HG03103 (cell line): ENCODE results near the gene CDKN1B.

Experiments used
- ATAC-seq: cut with Tn5 transposase; IDR thresholded peaks from one replicate; pipeline ENCODE4 v1.9.1; 2021; ENCODE audit warnings: low read depth; ENCODE audit not compliant: unreplicated experiment

CDKN1B gene

DNA sequence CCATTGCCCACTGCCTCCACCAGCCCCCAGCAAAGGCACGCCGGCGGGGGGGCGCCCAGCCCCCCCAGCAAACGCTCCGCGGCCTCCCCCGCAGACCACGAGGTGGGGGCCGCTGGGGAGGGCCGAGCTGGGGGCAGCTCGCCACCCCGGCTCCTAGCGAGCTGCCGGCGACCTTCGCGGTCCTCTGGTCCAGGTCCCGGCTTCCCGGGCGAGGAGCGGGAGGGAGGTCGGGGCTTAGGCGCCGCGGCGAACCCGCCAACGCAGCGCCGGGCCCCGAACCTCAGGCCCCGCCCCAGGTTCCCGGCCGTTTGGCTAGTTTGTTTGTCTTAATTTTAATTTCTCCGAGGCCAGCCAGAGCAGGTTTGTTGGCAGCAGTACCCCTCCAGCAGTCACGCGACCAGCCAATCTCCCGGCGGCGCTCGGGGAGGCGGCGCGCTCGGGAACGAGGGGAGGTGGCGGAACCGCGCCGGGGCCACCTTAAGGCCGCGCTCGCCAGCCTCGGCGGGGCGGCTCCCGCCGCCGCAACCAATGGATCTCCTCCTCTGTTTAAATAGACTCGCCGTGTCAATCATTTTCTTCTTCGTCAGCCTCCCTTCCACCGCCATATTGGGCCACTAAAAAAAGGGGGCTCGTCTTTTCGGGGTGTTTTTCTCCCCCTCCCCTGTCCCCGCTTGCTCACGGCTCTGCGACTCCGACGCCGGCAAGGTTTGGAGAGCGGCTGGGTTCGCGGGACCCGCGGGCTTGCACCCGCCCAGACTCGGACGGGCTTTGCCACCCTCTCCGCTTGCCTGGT is at the start of gene CDKN1B:
Gene CDKN1B, plus strand, starts transcription at position 576 of the 793 bp plus-strand sequence. CDS start 472 bp downstream, outside the sequence.
- ATAC-seq, result peak; percentile 38

DNA sequence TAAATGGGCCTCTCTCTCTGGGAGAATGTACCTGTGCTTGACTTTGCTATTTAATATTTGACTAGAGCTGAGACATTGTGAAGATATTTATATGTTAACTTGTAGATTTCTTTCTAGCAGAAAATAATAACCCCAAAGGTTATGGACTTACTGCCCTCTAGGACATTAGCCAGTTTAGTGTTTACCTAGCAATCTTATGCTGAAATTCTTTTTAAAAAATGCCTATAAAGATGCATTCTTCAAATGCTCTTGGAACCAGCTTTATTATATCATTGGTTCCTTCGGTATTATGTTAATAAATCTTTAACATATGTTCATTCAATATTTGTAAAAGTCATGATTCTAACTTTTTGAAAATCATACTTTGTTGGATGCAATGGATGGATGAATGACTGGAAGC is 49.2 kb upstream of the CDKN1B start:
- no peak for ATAC-seq

DNA sequence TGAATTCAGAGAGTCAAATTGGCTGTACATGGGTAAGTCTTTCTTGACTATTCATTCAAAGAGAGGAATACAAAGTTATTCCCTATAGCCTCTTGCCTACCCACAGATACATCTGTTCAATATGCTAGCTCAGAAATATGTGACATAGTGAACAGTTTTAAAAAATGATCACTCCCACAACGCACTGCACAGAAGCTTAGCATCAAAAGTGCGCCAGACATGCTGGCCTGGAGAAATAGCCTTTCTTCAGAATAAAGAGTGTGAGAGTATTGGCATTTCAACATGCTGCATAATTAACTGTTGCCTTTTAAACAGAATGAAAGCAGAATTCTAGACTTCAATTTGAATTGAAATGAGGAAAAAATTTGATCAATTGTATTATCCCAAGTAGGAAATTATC is 48.1 kb upstream of the CDKN1B start:
- no peak for ATAC-seq

DNA sequence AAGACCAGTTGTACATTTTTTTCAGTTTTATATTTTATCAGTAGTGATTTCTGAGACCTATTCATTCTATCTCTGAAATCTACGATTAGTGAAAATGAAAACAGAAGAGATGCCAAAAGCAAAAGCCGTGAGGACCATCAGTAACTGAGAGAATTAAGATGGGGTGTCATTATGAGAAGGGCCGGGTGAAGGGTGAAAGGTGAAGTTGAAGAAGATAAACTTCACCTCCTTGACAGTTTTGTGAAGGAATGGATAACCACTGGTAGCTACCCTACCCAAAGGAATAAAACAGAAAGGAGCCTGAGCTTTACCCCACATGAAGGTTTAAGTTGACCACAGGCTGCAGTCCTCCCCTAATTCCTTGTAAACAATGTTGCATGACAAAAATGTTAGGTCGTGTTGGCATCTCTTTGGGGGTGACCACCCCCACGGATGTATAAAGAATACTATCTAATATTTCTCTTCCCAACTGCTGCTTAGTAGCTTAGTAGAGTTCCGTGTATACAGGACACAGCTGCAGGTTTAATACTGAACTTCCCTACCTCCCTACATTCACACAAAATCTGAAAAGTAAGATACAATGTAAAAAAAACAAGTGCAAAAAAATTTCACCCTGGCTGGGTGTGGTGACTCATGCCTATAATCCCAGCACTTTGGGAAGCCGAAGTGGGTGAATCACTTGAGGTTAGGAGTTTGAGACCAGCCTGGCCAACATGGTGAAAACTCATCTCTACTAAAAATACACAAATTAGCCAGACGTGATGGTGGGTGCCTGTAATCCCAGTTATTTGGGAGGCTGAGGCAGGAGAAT is 45.1 kb upstream of the CDKN1B start:
- ATAC-seq, result no peak

DNA sequence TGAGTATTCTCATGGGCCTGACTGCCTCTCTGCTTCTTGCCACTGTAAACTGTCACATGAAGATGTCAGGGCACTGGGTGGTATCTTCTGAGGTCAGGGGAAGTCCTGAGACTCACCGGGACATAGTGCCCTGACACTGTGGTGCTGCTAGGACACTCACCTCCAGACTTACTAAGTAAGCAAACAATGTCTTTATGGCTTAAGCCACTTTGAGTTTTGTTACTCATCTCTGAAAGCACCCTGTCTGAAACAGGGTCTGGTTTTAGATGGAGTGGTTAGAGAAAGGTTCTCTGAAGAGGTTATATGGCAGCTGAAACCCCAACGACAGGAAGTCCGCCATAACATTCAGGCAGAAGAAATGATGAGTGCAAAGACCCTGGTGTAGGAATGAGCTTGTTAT is 43.9 kb upstream of the CDKN1B start:
- ATAC-seq, result no peak

DNA sequence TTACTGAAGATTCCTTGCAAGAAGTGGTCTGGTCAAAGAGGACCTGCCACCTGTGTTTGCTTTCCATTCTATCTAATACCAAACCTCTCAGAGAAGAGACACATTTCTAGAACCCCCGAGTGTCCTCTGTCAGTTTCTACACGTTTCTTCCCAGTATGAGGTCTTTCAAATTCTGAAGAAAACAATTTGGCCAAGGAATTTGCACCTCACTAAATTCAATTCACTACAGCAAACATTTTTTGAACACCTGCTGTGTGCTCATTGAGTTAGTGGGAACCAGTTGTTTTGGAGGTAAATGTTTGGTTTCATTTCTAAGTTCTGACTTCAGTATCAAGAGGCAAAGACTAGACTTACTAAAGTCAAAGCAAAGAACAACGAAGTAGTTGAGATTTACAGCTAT is 40.6 kb upstream of the CDKN1B start:
- no peak for ATAC-seq

DNA sequence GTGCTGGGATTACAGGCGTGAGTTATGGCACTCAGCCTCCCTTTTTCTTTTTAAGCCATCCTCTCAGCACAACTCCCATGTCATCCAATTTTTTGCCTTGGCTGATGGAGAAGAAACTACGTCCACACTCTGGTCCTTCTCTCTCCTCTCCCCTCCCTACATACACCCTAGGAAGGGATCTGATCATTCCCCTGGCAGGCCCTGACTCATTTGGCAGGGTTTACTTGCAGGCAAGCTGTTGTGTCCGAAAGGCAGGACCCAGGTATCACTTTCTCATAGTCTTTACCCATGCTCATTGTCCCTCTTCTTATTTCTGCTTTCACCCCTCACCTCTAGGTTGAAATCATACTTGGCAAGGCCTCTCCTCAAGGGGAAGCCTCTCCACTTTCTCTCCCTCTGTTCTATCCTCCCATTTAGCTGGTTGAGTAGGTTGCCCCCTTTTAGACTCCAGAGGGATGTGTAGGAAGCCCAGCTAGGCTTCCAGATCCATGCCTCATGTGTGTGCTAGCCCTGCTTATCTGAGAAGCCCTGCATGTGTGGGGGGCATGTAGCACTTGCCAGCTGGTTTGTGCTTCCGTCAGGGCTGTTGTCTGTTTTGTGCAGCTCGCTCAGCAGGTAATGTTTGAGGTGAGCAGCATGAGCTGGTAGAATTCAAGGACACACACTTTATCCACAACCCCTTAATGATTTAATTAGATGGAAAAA is 36.0 kb upstream of the CDKN1B start:
- ATAC-seq, result no peak

DNA sequence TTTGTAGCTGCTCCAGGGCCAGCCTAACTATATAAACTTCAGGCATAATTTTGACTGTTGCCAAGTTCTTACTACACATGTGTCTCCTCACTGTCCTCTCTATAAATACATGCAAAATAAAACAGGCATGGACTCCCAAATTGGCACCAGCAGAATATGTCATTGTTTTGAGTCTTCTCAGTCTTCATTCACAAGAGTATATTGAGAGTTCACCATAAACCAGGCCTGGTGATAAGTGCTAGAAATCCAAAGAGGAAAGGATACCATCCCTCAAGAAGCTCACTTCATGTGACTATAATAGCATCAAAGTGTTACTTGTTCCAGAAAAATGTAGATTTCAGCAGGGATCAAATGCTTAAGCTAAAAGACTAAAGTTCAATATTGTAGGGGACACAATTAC is 34.9 kb upstream of the CDKN1B start:
- ATAC-seq, result no peak

DNA sequence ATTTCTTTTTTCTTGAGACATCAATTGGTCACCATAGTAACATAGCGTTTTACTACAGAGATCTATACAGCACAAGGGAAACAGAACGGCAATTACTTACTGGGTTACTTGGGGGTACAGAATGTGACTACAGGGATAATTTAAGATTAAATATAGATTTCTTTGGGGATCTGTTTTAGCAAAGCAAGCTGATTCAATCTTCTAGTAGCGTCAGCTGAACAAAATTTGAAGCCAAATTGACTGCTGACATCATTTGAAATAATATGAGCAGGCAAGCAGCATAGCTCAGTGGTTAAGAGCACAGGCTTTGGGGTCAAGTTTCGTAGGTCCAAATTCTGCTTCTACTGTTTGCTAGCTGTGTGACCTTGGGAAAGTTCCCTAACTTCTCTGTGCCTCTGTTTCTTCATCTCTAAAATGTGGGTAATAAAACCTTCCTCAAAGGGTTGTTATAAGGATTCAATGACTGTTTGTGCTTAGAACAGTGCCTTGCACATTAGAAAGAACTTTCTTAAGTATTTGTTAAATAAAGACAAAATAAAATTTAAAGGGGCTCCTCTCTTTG is 34.0 kb upstream of the CDKN1B start:
- no peak for ATAC-seq

DNA sequence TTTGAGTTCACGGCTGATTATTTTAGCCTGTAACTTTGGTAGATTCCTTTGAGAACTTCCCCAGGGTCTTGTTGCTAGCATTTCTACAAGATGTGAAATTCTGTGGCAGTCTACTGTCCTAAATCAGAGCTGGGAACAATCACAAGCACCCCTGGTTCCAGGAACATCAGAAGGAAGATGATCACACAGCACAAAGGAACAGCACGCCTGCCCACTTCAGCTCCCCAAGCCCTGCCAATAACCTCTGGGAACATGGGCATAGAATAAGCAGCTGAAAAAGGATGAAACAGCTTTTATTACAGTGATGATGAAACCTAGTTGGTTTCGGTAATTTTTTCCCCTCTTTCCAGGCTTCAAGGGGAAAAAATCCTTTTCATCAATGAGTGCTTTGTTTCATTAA is 33.4 kb upstream of the CDKN1B start:
- ATAC-seq, result no peak

DNA sequence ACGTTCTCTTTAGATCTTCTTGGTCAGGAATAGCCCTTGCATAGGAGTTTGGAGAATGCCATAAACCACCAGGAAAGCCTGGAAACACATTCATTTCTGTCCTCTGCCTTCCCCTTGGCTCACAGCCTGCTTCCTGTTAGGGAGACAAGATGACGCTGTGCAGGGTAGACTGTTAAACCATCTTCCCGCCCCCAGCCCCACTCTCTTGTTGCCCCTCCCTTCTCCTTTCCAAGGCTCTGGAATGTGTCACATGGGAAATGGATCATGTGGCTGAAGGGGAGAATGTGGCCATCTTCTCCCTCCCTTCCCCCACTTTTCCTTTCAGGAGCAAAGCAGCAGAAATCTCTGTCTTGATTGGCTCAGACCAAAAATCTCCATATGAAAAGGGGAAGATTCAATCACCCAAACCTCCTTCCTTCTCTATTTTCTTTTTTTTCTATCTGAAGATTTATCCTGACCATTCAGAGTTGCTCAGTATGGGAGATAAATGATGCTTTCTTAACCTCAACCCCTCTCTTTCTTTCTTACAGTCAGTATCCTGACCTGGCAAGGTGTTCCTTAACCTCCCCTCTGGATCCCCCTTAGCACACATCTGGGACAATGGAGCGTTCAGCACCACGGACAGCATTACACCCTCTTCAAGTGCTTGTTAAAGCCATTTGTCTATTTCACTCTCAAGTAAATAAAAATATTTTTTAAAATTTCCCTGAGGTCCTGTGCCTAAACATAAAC is 32.6 kb upstream of the CDKN1B start:
- ATAC-seq, result no peak

DNA sequence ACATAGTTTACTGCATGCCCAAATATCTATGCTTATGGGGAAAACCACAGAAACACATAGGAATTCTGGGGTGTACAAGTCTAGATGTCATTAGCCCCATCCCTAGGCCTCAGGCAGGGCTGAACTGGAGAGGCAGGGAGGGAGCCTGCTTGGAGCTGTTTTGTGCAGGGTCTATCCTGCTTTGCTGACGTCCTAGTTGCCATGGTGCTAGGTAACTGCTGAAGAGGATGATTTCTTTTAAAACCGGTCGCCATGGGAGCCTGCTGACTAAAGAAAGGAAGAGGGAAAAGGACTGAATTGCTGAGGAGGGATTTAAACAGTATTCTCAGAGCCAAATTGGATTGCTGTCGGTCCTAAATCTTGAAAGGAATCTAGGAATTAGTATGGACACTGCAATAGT is 31.9 kb upstream of the CDKN1B start:
- ATAC-seq, result no peak

DNA sequence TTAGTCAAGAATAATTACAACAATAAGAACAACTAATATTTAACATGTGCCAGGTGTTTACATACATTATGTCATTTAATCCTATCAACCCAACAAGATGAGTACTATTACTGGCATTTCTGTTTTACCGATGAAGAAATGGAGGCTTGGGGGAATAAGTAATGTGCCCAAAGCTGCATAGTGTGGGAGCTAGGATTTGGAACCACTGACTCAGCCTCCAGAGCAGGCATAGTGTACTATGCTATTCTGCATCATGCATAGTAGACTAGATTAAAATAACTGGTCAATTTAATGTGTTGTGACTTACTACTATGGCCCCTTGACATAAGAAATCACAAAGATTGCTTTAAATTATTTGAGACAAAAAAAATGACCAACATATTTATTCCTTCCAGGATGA is 30.7 kb upstream of the CDKN1B start:
- no peak for ATAC-seq

DNA sequence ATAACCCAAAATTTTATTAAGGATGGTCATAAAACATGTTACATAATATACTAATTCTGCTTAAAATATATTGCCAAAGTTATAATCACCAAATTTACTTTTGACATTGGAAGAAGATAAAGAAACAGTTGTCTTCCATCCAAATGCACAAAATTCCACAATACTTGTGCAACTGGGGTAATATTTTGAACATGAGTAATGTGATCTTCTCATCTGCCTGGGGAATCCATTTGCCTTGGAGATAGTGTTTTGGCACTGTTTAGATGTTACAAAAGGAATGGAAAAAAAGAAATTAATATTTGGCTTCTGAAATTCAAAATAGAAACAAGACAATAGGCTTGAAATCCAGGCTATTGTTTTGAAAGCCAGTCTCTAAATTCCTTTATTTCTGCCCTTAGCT is 30.2 kb upstream of the CDKN1B start:
- ATAC-seq, result no peak

DNA sequence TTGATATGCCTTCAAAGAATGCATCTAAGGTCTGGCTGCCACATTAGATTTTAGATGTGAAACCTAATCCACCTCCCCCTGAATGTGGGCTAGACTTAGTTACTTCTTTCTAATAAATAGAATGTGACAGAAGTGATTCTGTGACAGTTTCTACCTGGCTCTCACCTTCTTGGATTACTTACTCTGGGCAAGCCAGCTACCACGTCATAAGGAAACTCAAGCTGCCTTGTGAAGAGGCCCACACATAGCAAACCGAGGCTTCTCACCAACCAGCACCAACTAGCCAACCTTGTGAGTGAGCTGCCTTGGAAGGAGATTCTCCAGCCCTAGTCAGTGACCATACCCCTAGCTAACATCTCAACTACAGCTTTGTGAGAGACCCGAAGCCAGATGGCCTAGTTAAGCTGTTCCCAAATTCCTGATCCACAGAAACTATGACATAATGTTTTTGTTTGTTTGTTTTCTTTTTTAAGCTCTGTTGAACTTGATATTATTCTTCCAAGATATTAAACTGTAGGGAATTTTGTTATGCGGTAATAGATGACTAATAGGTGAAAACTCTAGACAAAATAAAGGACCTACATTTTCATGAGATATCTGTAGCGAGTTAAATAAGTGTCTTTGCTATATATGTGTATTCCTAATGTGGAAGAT is 27.4 kb upstream of the CDKN1B start:
- ATAC-seq, result no peak

DNA sequence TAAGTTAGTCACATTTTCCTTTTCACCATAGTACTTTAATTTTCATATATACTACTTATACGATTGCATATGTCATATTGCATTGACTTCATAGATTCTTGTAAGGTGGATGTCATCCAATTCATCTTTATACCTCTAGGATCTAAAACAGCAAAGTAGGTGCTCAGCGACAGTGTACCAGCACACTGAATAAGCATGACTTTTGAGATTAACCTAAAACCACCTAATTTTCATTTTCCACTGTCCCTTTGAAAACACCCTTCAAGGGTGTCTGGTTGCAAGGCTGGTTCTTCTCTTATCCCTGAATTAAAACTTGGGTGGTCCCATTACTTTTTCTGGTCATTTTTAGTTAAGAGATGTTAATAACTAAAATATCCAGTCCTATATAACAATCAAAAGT is 25.6 kb upstream of the CDKN1B start:
- no peak for ATAC-seq

DNA sequence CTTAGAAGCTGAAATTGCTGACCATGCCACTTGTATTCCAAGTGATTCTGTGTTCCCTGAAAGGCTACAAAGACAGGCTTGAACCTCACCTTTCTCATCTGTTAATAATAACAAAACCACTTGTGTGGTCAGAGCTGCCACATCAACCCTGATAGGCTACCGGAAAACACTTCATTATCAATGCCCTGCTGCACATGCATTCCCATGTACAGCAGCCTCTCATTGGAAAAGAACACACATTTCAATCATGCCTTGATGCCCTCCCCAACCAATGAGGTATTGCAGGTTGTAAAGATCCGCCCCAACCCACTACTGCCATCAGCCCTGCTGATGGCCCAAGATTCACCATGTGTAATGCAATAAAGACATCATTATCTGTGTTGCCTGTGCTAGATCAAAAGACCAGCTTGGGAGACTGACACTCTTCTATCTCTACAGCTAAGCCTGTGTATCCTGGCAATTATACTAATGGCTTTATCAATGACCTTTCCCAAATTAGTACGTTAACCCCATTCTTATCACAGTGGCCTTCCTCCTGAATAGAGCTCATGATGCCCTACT is 24.0 kb upstream of the CDKN1B start:
- no peak for ATAC-seq

DNA sequence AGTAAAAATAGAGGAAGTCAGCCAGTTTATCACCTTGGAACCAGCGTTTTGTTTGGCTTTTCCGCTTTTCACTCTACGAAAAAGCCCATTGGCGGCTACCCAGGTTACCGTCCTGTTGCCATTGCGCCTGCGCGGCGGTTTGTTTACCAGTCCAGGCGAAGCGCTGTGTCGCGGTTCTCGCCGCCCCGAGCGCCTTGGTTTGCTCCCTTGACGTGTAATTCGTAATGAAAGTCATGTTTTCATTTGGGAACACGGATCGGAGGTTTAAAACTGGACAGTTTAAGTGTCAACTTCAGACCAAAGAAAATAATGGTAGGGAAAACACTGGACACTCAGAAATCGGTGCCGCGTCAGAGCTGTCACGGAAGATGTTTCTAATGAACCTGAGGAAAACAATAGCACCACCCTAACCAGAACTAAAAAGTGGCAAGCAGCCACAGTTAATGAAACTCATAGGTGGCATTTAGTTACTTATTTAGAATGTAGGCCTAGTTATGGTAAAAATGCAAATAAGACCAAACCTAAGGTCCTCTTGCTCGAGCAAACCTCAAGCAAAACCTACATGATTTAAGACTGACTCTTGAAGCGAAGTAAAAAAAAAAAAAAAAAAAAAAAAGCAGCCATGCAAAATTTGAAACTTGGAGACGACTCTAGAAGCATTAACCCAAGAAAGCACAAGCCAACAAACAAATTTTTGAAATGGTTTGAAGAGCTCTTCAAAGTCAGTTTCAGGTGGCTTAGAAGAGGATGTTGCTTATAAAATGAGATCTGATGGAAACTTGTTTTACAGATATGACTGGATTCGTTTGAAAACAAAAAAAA is 20.4 kb upstream of the CDKN1B start:
- peak; percentile 46 for ATAC-seq

DNA sequence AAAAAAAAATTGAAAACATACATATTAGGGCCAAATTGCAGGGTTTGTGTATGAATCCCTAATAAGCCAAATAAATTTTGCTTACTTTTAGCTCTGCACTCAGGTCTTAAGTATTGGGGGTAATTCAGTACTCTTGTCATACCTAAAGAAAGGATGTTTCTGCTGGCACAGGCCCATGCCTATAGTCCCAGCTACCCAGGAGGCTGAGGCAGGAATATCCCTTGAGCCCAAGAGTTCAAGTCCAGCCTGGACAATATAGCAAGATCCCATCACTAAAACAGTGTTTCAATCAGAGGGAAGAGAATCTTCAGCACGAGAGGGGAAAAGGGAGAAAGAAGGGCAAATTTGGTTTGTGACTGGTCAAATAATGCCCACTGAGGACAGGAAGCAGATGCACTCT is 17.8 kb upstream of the CDKN1B start:
- no peak for ATAC-seq
